Measurements from ENCODE around the gene SLC29A2. TPM values are rescaled to one million over a fixed set of nuclear protein-coding genes. Genes with fewer than 3 reads are reported as not detected.
A peak's percentile ranks its signal among the peaks of the same experiment; 100 is the strongest.

Gene SLC29A2
- polyA plus RNA-seq, 1 experiment, result 0.16 TPM

DNA sequence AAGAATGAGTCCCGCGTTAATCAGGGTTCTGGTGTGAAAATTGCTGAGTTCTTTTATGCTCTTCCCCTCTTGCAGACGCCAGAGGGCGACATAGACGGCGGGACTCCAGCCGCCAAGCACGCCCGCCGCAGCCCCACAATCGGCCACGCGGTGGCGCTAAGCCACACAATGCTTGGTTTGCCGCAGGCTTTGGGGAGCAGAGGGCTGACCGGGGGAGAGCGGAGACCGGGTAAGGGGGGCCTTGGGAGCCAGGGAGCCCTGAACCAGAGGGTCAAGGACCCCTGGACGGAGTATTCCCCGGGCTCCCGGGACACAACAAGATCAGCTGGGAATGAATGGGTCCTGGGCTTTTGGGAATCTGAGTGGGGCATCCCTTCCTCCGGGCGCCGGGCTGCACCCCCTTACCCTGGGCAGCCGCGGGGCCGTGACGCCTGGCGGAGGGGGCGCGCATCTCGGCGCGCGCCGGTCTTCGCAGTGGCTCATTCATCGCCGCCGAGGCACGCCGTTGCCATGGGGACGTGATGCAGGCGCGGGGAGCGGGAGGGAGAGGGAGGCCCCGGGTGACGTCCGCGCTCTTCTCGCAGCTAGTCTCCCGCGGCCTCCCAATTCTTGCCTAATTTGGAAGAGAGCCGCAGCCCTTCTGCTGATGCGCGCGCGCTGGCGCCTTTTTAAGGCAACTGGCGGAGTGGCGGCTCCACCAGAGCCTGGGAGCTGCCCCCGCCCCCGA is 37.1 kb upstream of the SLC29A2 start:
- TF ChIP-seq, protein P1, sequence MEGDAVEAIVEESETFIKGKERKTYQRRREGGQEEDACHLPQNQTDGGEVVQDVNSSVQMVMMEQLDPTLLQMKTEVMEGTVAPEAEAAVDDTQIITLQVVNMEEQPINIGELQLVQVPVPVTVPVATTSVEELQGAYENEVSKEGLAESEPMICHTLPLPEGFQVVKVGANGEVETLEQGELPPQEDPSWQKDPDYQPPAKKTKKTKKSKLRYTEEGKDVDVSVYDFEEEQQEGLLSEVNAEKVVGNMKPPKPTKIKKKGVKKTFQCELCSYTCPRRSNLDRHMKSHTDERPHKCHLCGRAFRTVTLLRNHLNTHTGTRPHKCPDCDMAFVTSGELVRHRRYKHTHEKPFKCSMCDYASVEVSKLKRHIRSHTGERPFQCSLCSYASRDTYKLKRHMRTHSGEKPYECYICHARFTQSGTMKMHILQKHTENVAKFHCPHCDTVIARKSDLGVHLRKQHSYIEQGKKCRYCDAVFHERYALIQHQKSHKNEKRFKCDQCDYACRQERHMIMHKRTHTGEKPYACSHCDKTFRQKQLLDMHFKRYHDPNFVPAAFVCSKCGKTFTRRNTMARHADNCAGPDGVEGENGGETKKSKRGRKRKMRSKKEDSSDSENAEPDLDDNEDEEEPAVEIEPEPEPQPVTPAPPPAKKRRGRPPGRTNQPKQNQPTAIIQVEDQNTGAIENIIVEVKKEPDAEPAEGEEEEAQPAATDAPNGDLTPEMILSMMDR (IDR thresholded peaks at IDR 0.05; ENCODE audit: low read depth, low read length), result peak; percentile 100
- Histone ChIP-seq H3K27me3 (ENCODE audit: control insufficient read depth, insufficient read depth, low read length) (peaks cover 4% of the 10 kb centered on the region), H3K9me3 (ENCODE audit: control insufficient read depth, insufficient read depth, low read length) (no peaks in the 10 kb centered on the region), H3K4me3 (ENCODE audit: low read depth, low read length) (peak overlapping the region; percentile 59), H3K27ac (ENCODE audit: low read depth, low read length) (no peak overlapping the region)
- ChIA-PET CTCF (interaction anchor here (0.6 to 3.6 kb wide), 20 partner anchors 8 to 481 kb away, joined by 3 to 26 read pairs (median 6); partner anchors contain the start of genes BRMS1, MRPL11, NPAS4 and RBM4B), POLR2A (interaction anchor here (0.5 to 2.6 kb wide), 6 partner anchors 10 to 270 kb away, joined by 4 to 12 read pairs (median 6); partner anchors contain the start of genes DPP3 and RBM4B)
- peak; percentile 84 for DNase-seq (ENCODE audit: low read depth, low spot score)

DNA sequence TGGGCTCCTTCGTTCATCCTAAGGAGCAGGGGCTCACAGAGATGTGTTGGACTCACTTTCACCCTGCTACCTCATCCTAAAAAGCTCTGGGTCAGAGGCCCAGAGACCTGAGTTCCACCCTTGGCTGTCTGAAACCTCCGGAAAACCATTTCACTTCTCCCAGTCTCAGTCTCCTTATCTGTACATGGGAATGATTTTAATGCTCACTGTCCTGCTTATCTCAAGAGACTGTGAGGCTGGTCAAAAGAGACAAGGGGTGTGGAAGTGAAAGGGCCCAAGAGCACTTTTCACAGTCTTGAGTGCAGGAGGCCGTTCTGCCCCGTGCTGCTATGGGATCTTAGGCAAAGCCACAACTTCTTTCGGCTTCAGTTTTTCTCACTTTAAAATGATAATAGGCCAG is 36.1 kb upstream of the SLC29A2 start:
- TF ChIP-seq, protein P1 (IDR thresholded peaks at IDR 0.05; ENCODE audit: low read depth, low read length), result no peak
- Histone ChIP-seq H3K9me3 (ENCODE audit: control insufficient read depth, insufficient read depth, low read length) (no peaks in the 10 kb centered on the region), H3K27ac (ENCODE audit: low read depth, low read length) (no peak overlapping the region), H3K27me3 (ENCODE audit: control insufficient read depth, insufficient read depth, low read length) (peaks cover 9% of the 10 kb centered on the region), H3K4me3 (ENCODE audit: low read depth, low read length) (no peak overlapping the region)
- ChIA-PET POLR2A (no interaction called here), CTCF (interaction anchor here (0.7 to 3.6 kb wide), 14 partner anchors 8 to 271 kb away, joined by 3 to 26 read pairs (median 5); partner anchors contain the start of genes MRPL11, RBM4B and YIF1A)
- DNase-seq (ENCODE audit: low read depth, low spot score), result no peak

DNA sequence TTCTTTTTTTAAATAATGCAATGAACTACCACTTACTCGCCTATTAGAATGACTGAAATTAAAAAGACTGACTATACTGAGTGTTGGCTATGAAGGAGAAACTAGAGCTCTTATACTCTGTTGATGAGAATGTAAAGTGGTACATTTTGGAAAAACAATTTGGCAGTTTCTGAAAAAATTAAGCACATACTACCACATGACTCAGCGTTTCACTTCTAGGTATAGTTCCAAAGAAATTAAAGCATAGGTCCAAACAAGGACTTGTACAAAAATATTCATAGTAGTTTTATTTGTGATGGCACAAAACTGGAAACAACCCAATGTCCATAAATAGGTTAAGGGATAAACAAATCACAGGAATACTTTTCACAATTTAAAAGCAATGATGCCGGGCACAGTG is 22.4 kb upstream of the SLC29A2 start:
- DNase-seq (ENCODE audit: low read depth, low spot score), result no peak
- ChIA-PET CTCF (interaction anchor here (3.8 kb wide), 1 partner anchor 8 kb away, joined by 32 read pairs; no protein-coding TSS in a partner anchor), POLR2A (no interaction called here)
- Histone ChIP-seq H3K9me3 (ENCODE audit: control insufficient read depth, insufficient read depth, low read length) (no peaks in the 10 kb centered on the region), H3K27me3 (ENCODE audit: control insufficient read depth, insufficient read depth, low read length) (peaks cover 8% of the 10 kb centered on the region), H3K4me3 (ENCODE audit: low read depth, low read length) (no peak overlapping the region), H3K27ac (ENCODE audit: low read depth, low read length) (no peak overlapping the region)
- TF ChIP-seq, protein P1 (IDR thresholded peaks at IDR 0.05; ENCODE audit: low read depth, low read length), result no peak

DNA sequence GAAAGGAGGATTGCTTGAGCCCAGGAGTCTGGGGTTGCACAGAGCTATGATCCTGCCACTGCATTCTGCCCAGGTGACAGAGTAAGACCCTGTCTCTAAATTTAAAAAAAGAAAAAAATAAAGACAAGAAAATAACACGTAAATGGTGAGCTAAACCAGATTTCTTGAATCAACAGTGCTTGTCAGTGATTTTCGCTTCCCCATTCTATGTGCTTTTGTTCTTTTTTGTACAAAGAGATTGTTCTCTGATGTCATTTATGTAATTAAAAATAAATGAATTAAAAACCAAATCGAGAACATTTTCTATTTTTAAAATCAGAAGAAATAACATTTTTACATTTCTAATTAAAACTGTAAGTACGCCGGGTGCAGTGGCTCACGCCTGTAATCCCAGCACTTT is 19.8 kb upstream of the SLC29A2 start:
- Histone ChIP-seq H3K9me3 (ENCODE audit: control insufficient read depth, insufficient read depth, low read length) (no peaks in the 10 kb centered on the region), H3K27ac (ENCODE audit: low read depth, low read length) (no peak overlapping the region), H3K27me3 (ENCODE audit: control insufficient read depth, insufficient read depth, low read length) (peaks cover 5% of the 10 kb centered on the region), H3K4me3 (ENCODE audit: low read depth, low read length) (no peak overlapping the region)
- CTCF ChIA-PET, result interaction anchor here (0.6 to 1.4 kb wide), 4 partner anchors 26 to 80 kb away, joined by 3 to 5 read pairs (median 4); no protein-coding TSS in a partner anchor
- TF ChIP-seq, protein P1 (IDR thresholded peaks at IDR 0.05; ENCODE audit: low read depth, low read length), result no peak
- POLR2A ChIA-PET, result no interaction called here
- no peak for DNase-seq (ENCODE audit: low read depth, low spot score)

DNA sequence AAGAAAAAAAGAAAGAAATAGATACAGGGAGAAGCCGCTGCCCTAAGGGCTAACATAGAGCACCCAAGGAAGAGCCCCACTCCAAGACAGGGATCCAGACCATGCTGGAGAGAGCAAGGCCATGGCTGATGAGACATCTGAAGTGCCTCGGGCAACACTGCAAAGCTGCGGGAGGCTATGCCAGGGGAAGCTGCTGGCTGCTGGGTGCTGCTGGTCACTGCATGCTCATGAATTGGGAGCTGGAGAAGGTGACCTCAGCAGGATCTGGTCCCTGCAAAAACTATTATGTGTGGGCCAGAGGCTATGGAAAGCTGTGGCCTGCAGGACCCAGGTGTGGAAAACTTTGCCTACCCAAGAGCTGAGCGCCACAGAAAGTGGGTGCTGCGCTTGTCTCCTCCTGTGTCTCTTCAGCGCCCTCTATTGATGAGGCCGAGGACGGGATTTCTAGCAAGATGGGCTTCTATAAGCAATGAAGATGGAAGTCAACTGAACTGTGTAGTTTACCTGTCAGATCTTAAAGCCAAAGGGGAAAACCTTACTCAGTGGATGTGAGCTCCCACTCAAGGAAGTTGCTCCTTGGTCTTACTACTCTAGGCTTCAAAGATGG is 17.3 kb upstream of the SLC29A2 start:
- H3K9me3 ChIP-seq (ENCODE audit: control insufficient read depth, insufficient read depth, low read length), result no peaks in the 10 kb centered on the region
- DNase-seq (ENCODE audit: low read depth, low spot score), result peak; percentile 33
- H3K27ac ChIP-seq (ENCODE audit: low read depth, low read length), result no peak overlapping the region
- TF ChIP-seq, protein P1 (IDR thresholded peaks at IDR 0.05; ENCODE audit: low read depth, low read length), result peak; percentile 89
- H3K27me3 ChIP-seq (ENCODE audit: control insufficient read depth, insufficient read depth, low read length), result no peaks in the 10 kb centered on the region
- CTCF ChIA-PET, result interaction anchor here (0.5 to 9.5 kb wide), 30 partner anchors 9 to 348 kb away, joined by 3 to 98 read pairs (median 3); partner anchors contain the start of genes BRMS1, MRPL11, NPAS4 and RIN1
- POLR2A ChIA-PET, result no interaction called here
- H3K4me3 ChIP-seq (ENCODE audit: low read depth, low read length), result no peak overlapping the region
